Aorta (tissue), 5 donors: Measurements from ENCODE around the gene CCT5. TPM values are rescaled to one million over a fixed set of nuclear protein-coding genes. Genes with fewer than 3 reads are reported as not detected.

Source experiments
- ATAC-seq: fragments of 200-7000 bp; cut with Tn5 transposase; one replicate; pipeline ENCODE4 v1.9.1; 2022; ENCODE audit warnings: moderate library complexity; ENCODE audit not compliant: low FRiP score
- DNase-seq, 2 donors: peaks; one replicate each; pipeline ENCODE4 v3.0.0-alpha.2; 2020
- H3K27ac ChIP-seq, 2 donors: one replicate each; pipeline ENCODE4 v1.5.1; 2013; ENCODE audit warnings: low read length in 2 of 2, mild to moderate bottlenecking in 2 of 2, moderate library complexity in 2 of 2, control low read depth in 1 of 2, inconsistent platforms in 1 of 2, low read depth in 1 of 2
- H3K27me3 ChIP-seq, 2 donors: one replicate each; pipeline ENCODE4 v1.6.1; 2013; ENCODE audit warnings: control low read depth in 1 of 2, low read length in 1 of 2, mild to moderate bottlenecking in 1 of 2, moderate library complexity in 1 of 2; ENCODE audit not compliant: insufficient read depth in 2 of 2, control insufficient read depth in 1 of 2
- H3K36me3 ChIP-seq, 2 donors: one replicate each; pipeline ENCODE4 v1.6.1; 2013; ENCODE audit warnings: control low read depth in 1 of 2, low read length in 1 of 2, mild to moderate bottlenecking in 1 of 2; ENCODE audit not compliant: insufficient read depth in 2 of 2, control insufficient read depth in 1 of 2
- H3K4me1 ChIP-seq, 2 donors: one replicate each; pipeline ENCODE4 v1.6.1; 2013; ENCODE audit warnings: low read length in 2 of 2, control low read depth in 1 of 2, mild to moderate bottlenecking in 1 of 2, moderate library complexity in 1 of 2; ENCODE audit not compliant: insufficient read depth in 2 of 2, control insufficient read depth in 1 of 2
- H3K4me3 ChIP-seq, 2 donors: one replicate each; pipeline ENCODE4 v1.5.1; 2013; ENCODE audit warnings: low read length in 2 of 2, control low read depth in 1 of 2, mild to moderate bottlenecking in 1 of 2
- H3K9me3 ChIP-seq: one replicate; pipeline ENCODE4 v1.6.1; 2013; ENCODE audit warnings: mild to moderate bottlenecking, low read length; ENCODE audit not compliant: control insufficient read depth
- WGBS, 2 donors: extraction: QIAGEN DNeasy Blood & Tissue Kit; methylation state at CpG; one replicate each; pipeline ENCODE4 v1.1.7; 2013; 5-methylcytosine and 5-hydroxymethylcytosine counted together
- intact Hi-C, 2 donors: fragments of 100-400 bp; cut with DNase I; formaldehyde crosslinking; loops; one replicate each; pipeline versions ENCODE4 v1.14.2 to v1.15.0; 2022
- polyA plus RNA-seq, 2 donors: library from polyadenylated mRNA; stranded (reverse); fragments of 200-250 nt; gene quantifications; one replicate each; pipeline ENCODE4 v1.2.3, GENCODE V29; 2013
- total RNA-seq, 2 donors: library from RNA; stranded (reverse); fragmentation: NEBNext Ultra II Directional; extraction: Animal tissue kit (Norgen Biotek cat#: 25700); gene quantifications; one replicate each; pipeline ENCODE4 v1.2.1, GENCODE V29; 2021
- donor health status: healthy with polysubstance abuse.
- donor health status: Bipolar disorder and iron deficiency.
- donor health status: DM: no; HTN: no; CAD: no.
- donor health status: DM: no; HTN: no; CAD: no.
- donor health status: DM: yes; HTN: yes; CAD: no.

The CCT5 gene
- total and polyA plus RNA-seq, 4 donors = 72.1 to 104 (median 79.7) TPM

DNA sequence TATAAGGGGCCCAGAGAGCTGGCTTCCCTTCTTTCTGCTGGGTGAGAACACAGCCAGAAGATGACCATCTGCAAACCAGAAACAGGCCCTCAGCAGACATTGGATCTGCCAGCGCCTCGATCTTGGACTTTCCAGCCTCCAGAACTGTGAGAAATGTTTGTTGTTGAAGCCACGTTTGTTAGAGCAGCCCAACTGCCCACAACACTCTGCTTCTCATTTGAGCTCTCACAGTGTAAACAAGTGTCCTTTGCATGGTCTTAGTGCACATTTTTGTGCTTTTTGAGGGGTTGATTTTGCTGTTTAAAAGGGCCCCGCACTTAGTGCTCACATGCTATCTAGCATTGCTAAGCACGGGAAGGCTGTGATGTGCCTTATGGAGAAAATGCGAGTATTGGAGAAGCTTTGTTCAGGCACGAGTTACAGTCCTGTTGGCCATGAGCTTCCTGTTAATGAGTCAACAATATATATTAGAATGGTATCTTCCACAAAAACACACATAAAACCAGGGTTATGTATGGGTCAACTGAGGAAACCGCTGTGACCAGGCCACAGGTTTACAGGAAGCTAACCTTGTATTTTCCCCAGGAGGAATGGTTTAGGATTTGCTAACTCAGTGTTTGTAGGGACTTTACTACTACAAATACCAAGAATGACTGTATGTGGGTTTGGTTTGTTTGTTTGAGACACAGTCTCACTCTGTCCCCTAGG, 45.7 kb downstream of the CCT5 start:
- Histone ChIP-seq H3K9me3 (peaks cover 1% of the 10 kb centered on the region), H3K36me3 (no peaks in the 10 kb centered on the region), H3K4me3 (no peak overlapping the region), H3K27ac (no peak overlapping the region), H3K27me3 (no peaks in the 10 kb centered on the region), H3K4me1 (no peaks in the 10 kb centered on the region)
- intact Hi-C loops = no loop called here
- 86 to 93% methylated on average over 8 of the region's 8 CpGs for WGBS, 2 donors
- ATAC-seq (no peak), DNase-seq (no peak)

DNA sequence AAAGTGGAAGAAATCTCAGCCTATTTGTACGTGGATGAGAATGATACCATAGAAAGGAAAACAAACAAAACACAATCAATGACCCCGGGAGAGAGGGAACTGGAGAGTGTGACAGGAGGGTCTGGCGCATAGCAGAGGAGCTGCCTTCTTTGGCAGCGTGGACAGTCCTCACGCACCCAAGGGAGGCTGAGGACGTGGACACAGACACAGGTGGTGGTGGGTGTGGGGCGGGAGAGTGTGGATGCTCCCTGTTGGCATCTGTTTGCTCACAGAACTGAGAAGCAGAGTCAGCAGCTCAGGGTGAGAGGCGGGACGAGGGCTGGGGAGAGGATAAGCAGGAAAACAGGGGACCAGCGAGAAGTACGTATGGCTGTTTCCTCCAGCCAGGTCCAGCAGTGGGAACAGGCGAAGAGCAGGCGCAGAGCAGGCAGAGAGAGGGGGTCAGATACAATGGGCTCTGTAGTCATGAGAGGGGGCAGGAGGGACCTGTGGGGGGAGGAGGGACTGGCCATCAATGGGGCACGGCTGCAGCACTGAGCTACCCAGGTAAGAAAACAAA, 47.6 kb downstream of the CCT5 start:
- intact Hi-C loops = no loop called here
- DNase-seq (no peak), ATAC-seq (no peak)
- Histone ChIP-seq H3K27me3 (no peaks in the 10 kb centered on the region), H3K36me3 (no peaks in the 10 kb centered on the region), H3K27ac (no peak overlapping the region), H3K9me3 (peaks cover 1% of the 10 kb centered on the region), H3K4me1 (no peaks in the 10 kb centered on the region), H3K4me3 (no peak overlapping the region)
- WGBS, 2 donors = 90 to 91% methylated on average over 14 of the region's 14 CpGs

- no peak for ATAC-seq
- Histone ChIP-seq H3K27me3 (no peaks in the 10 kb centered on the region), H3K27ac (no peak overlapping the region), H3K9me3 (peaks cover 1% of the 10 kb centered on the region), H3K4me1 (no peaks in the 10 kb centered on the region), H3K36me3 (no peaks in the 10 kb centered on the region), H3K4me3 (no peak overlapping the region)
- DNase-seq = no peak
- 93 to 99% methylated on average over 5 of the region's 5 CpGs for WGBS, 2 donors
- intact Hi-C loops = no loop called here
Observed at GRCh38 chr5:10300246-10300645, 50.2 kb downstream of the CCT5 start.

DNA sequence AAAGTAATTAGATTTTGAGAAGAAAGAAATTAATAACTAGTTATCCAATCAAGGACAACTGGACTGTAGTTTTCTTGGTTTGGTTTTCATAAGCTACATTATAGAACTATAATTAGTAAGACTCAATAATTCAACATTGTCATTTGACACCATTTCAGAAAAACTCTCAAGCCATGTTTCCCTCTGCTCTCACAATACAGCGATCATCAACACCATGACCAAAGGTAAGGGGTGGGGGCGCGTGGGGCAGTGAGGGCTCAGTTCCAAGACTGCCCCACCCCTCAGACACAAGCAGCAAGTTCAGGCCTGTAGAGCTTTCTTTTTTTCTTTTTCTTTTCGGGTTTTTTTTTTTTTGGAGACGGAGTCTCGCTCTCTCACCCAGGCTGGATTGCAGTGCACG, 51.2 kb downstream of the CCT5 start:
- intact Hi-C loops = no loop called here
- Histone ChIP-seq H3K4me3 (no peak overlapping the region), H3K4me1 (no peaks in the 10 kb centered on the region), H3K36me3 (no peaks in the 10 kb centered on the region), H3K9me3 (no peaks in the 10 kb centered on the region), H3K27ac (no peak overlapping the region), H3K27me3 (no peaks in the 10 kb centered on the region)
- DNase-seq (no peak), ATAC-seq (no peak)
- 62 to 67% methylated on average over 7 of the region's 7 CpGs for WGBS, 2 donors

DNA sequence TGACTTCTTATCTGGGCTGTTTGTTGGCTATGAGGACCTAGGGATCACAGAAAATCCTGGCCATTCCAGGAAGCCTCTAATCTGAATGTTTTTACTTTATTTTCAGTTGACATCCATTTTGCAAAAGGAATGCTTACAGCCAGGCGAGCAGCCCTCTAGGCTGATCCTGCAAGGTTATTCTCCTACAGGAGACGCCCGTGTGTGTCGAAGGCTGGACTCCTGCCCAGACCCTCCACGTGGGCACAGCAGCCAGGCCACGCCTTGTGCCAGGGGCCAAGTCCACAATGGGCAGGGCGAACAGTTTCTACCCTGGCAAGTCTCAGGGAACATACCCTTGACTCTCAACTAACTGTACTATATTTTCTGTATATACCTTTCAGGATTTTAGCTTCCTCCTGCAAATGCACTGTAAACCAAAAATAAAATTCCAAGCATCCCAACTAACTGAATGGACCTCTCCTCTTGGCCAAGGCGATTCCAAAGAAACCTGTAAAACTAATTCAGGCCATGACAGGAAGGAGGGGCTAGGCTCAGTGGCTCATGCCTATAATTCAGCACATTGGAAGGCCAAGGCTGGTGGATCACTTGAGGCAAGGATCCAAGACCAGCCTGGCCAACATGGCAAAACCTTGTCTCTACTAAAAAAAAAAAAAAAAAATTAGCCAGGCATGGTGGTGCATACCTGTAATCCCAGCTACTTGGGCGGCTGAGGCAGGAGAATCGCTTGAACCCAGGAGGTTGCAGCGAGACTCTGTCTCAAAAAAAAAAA, 51.9 kb downstream of the CCT5 start:
- ATAC-seq (peak; percentile 77), DNase-seq (peak; percentile 83 to 87)
- Histone ChIP-seq H3K27ac (no peak overlapping the region), H3K27me3 (no peaks in the 10 kb centered on the region), H3K9me3 (no peaks in the 10 kb centered on the region), H3K4me1 (no peaks in the 10 kb centered on the region), H3K36me3 (no peaks in the 10 kb centered on the region), H3K4me3 (no peak overlapping the region)
- WGBS, 2 donors = 39 to 44% methylated on average over 11 of the region's 11 CpGs
- intact Hi-C loops = no loop called here

DNA sequence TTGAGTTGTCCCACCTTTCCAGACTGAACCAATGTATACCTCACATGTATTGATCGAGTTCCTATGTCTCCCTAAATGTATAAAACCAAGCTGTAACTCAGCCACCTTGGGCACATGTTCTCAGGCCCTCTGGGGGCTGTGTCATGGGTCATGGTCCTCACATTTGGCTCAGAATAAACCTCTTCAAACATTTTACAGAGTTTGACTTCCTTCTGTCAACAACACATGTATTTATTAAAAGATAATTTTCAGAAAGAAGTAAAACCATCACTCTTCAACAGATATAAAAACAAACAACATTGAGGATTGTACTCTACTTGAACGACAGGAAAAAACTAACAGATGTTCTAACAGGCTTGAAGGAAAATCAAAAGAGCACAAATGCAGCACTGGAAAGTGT, 53.1 kb downstream of the CCT5 start:
- intact Hi-C loops = no loop called here
- WGBS, 2 donors = 68 to 77% methylated on average over 2 of the region's 2 CpGs
- Histone ChIP-seq H3K36me3 (no peaks in the 10 kb centered on the region), H3K27me3 (no peaks in the 10 kb centered on the region), H3K27ac (no peak overlapping the region), H3K9me3 (no peaks in the 10 kb centered on the region), H3K4me3 (no peak overlapping the region), H3K4me1 (no peaks in the 10 kb centered on the region)
- DNase-seq (no peak), ATAC-seq (no peak)

DNA sequence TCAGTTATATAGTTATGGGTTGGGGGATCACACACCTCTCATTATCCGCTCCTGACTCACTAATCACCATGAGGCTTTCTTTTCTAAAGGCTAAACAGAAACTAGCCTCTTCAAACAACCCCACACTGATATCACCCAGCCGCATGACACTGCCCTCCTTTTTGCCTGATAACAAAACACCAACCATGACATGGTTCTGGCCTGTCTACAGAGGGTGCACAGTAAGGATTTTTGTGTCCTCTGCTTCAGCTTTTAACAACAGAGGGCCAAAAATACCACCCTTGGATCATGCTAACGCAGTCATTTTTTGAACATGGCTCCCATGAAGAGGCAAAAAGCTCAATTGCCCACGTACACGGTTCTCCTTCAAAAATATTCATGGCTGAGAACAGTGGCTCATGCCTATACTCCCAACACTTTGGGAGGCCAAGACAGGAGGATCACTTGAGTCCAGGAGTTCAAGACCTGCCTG, 53.7 kb downstream of the CCT5 start:
- no peak overlapping the region for H3K4me3 ChIP-seq
- no peaks in the 10 kb centered on the region for H3K4me1 ChIP-seq
- no peaks in the 10 kb centered on the region for H3K27me3 ChIP-seq
- WGBS, 2 donors = 75 to 87% methylated on average over 5 of the region's 5 CpGs
- no peak overlapping the region for H3K27ac ChIP-seq
- no peak for ATAC-seq
- H3K36me3 ChIP-seq = no peaks in the 10 kb centered on the region
- H3K9me3 ChIP-seq = no peaks in the 10 kb centered on the region
- no peak for DNase-seq
- intact Hi-C loops = no loop called here

GRCh38 chr5:10304932-10305331, 54.9 kb downstream of the CCT5 start:
- Histone ChIP-seq H3K4me3 (no peak overlapping the region), H3K27me3 (no peaks in the 10 kb centered on the region), H3K36me3 (no peaks in the 10 kb centered on the region), H3K27ac (no peak overlapping the region), H3K9me3 (no peaks in the 10 kb centered on the region), H3K4me1 (no peaks in the 10 kb centered on the region)
- intact Hi-C loops = no loop called here
- DNase-seq (no peak), ATAC-seq (no peak)
- 90% methylated on average over 5 of the region's 5 CpGs for WGBS, 2 donors

DNA sequence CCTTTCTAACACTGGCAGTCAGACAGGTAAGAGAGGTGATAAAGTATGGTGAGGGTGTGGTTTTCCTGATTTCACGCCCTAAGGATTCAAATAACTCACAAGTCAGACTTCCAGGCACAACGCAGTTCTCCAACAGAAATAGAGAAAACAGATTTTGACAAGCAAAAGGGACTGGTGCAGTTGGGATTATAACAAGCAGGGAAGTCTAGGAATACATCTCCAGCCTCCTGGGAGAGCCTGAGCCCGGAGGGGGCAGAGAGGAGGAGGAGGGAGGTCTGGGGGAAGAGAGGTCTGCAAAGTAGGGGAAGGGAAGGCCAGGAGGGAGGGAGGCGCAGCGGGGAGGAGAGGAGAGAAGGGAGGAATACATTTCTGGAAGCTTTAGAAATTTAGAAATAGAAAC, 56.0 kb downstream of the CCT5 start:
- Histone ChIP-seq H3K27ac (no peak overlapping the region), H3K4me3 (no peak overlapping the region), H3K36me3 (no peaks in the 10 kb centered on the region), H3K4me1 (no peaks in the 10 kb centered on the region), H3K9me3 (no peaks in the 10 kb centered on the region), H3K27me3 (no peaks in the 10 kb centered on the region)
- intact Hi-C loops = no loop called here
- no peak for DNase-seq
- 64 to 71% methylated on average over 5 of the region's 5 CpGs for WGBS, 2 donors
- ATAC-seq = no peak
